CD4-positive, alpha-beta T cell (primary cell): ENCODE data around the gene HIPK2. TPM values are rescaled to one million over a fixed set of nuclear protein-coding genes. Genes with fewer than 3 reads are reported as not detected.

Source experiments
- ATAC-seq: fragments of 200-7000 bp; cut with Tn5 transposase; one replicate; pipeline ENCODE4 v1.10.0; 2022; ENCODE audit warnings: mild to moderate bottlenecking; ENCODE audit not compliant: poor library complexity
- CTCF ChIA-PET: fragments of 350-600 bp; sonication (Branson Sonifier 250); formaldehyde crosslinking; loops from one replicate; lab custom pipeline; 2021; ENCODE audit warnings: antibody characterized with exemption, inconsistent platforms; lab: Charles Lee
- POLR2A ChIA-PET: fragments of 350-600 bp; sonication (Branson Sonifier 250); formaldehyde crosslinking; loops from one replicate; lab custom pipeline; 2021; ENCODE audit warnings: antibody characterized with exemption, inconsistent platforms; lab: Charles Lee
- DNase-seq, 14 experiments: peaks; one replicate each; pipeline ENCODE4 v3.0.0-alpha.2; 2013 to 2020; ENCODE audit warnings: mixed read lengths in 2 of 14
- H3K27ac ChIP-seq, 2 donors: one replicate each; pipeline versions ENCODE4 v1.5.1 to v1.7.0; 2013; ENCODE audit warnings: low read length in 2 of 2, low read depth in 1 of 2, mild to moderate bottlenecking in 1 of 2
- H3K27me3 ChIP-seq, 2 experiments: 1 replicate in 1 of 2; 2 replicates in 1 of 2; pipeline versions ENCODE4 v1.6.1 to v1.7.0; 2013; ENCODE audit warnings: low read length in 2 of 2, control low read depth in 1 of 2, mild to moderate bottlenecking in 1 of 2, moderate library complexity in 1 of 2; ENCODE audit not compliant: insufficient read depth in 2 of 2, control insufficient read depth in 1 of 2
- H3K36me3 ChIP-seq: one replicate; pipeline ENCODE4 v1.6.1; 2013; ENCODE audit warnings: low read length, control low read depth; ENCODE audit not compliant: insufficient read depth
- H3K4me1 ChIP-seq: one replicate; pipeline ENCODE4 v1.6.1; 2013; ENCODE audit warnings: low read length, control low read depth; ENCODE audit not compliant: insufficient read depth
- H3K4me3 ChIP-seq: one replicate; pipeline ENCODE4 v1.5.1; 2013; ENCODE audit warnings: mild to moderate bottlenecking, low read length, moderate library complexity
- H3K9me3 ChIP-seq, 2 experiments: 1 replicate in 1 of 2; 2 replicates in 1 of 2; pipeline versions ENCODE4 v1.6.1 to v1.7.0; 2013; ENCODE audit warnings: low read length in 2 of 2, mild to moderate bottlenecking in 2 of 2, control low read depth in 1 of 2, moderate library complexity in 1 of 2; ENCODE audit not compliant: control insufficient read depth in 1 of 2, insufficient read depth in 1 of 2
- H3K27ac Mint-ChIP-seq: one replicate; pipeline ENCODE4 v1.8.0; 2020; ENCODE audit warnings: mixed read lengths
- H3K27me3 Mint-ChIP-seq: one replicate; pipeline ENCODE4 v1.8.0; 2021; ENCODE audit warnings: mixed read lengths
- H3K36me3 Mint-ChIP-seq: one replicate; pipeline ENCODE4 v1.8.0; 2021; ENCODE audit warnings: low read depth, mixed read lengths
- H3K4me1 Mint-ChIP-seq: one replicate; pipeline ENCODE4 v1.8.0; 2021; ENCODE audit warnings: low read depth, mixed read lengths
- H3K4me3 Mint-ChIP-seq: one replicate; pipeline ENCODE4 v1.8.0; 2020; ENCODE audit warnings: mild to moderate bottlenecking, mixed read lengths
- H3K9me3 Mint-ChIP-seq: one replicate; pipeline ENCODE4 v1.8.0; 2020; ENCODE audit warnings: mixed read lengths
- CTCF ChIP-seq: fragments of 200-600 bp; IDR thresholded peaks from one replicate; pipeline ENCODE4 v1.8.0; 2022; ENCODE audit warnings: antibody characterized with exemption, mild to moderate bottlenecking
- intact Hi-C, 2 experiments: fragments of 100-400 bp; cut with DNase I in 1 of 2; cut with micrococcal nuclease in 1 of 2; formaldehyde crosslinking; loops; one replicate each; pipeline versions ENCODE4 v1.15.1 to v1.9.0; 2023 to 2025; cut with DNase I, micrococcal nuclease
- total RNA-seq, 174 experiments: library from RNA in 2 of 174; stranded (reverse) in 2 of 174; gene quantifications; one replicate each; pipeline ENCODE4 v1.2.3 and lab custom pipeline; 2021 to 2026

HIPK2 gene
- total RNA-seq, 2 experiments from 2014 or later, result 36.5 to 37.0 TPM

GRCh38 chr7:139623518-139623917, 154.3 kb downstream of the HIPK2 start:
- ChIA-PET CTCF (interaction anchor here (0.9 kb wide), 1 partner anchor 22 kb away, joined by 3 read pairs; no protein-coding TSS in a partner anchor), POLR2A (no interaction called here)
- intact Hi-C loops, result loop anchor here in 1 of 2 experiments (5.0 kb wide), 1 partner anchor 121 kb away; no protein-coding TSS in a partner anchor
- H3K4me3 Mint-ChIP-seq, result no peak overlapping the region
- peaks cover 38% of the 10 kb centered on the region for H3K4me1 ChIP-seq
- H3K4me1 Mint-ChIP-seq, result peaks cover 51% of the 10 kb centered on the region
- no peaks in the 10 kb centered on the region for H3K9me3 Mint-ChIP-seq
- H3K4me3 ChIP-seq, result no peak overlapping the region
- H3K27me3 Mint-ChIP-seq, result no peaks in the 10 kb centered on the region
- no peaks in the 10 kb centered on the region for H3K9me3 ChIP-seq
- DNase-seq (peak in 1 of 14 experiments; percentile 19), ATAC-seq (no peak)
- H3K27me3 ChIP-seq, result no peaks in the 10 kb centered on the region
- peaks cover 50% of the 10 kb centered on the region for H3K36me3 Mint-ChIP-seq
- H3K36me3 ChIP-seq, result peaks cover 28% of the 10 kb centered on the region
- TF ChIP-seq CTCF, result no peak
- H3K27ac Mint-ChIP-seq, result peak overlapping the region; percentile 56
- H3K27ac ChIP-seq, result no peak overlapping the region

- ATAC-seq (peak; percentile 91), DNase-seq (peak; percentile 28 to 64 (median 49))
- H3K27me3 ChIP-seq, result no peaks in the 10 kb centered on the region
- no peak overlapping the region for H3K27ac ChIP-seq
- peaks cover 14% of the 10 kb centered on the region for H3K4me1 ChIP-seq
- H3K36me3 ChIP-seq, result peaks cover 43% of the 10 kb centered on the region
- ChIA-PET POLR2A (interaction anchor here (0.5 to 1.3 kb wide), 3 partner anchors 15 to 1246 kb away, joined by 3 to 5 read pairs (median 4); no protein-coding TSS in a partner anchor), CTCF (interaction anchor here (0.7 to 2.2 kb wide), 6 partner anchors 8 to 25 kb away, joined by 3 to 15 read pairs (median 6); no protein-coding TSS in a partner anchor)
- no peaks in the 10 kb centered on the region for H3K9me3 Mint-ChIP-seq
- no peaks in the 10 kb centered on the region for H3K9me3 ChIP-seq
- peaks cover 55% of the 10 kb centered on the region for H3K36me3 Mint-ChIP-seq
- TF ChIP-seq CTCF, result peak; percentile 77
- intact Hi-C loops, result loop anchor here in 1 of 2 experiments (5.0 kb wide), 1 partner anchor 119 kb away; no protein-coding TSS in a partner anchor
- H3K27ac Mint-ChIP-seq, result peak overlapping the region; percentile 4
- no peak overlapping the region for H3K4me3 Mint-ChIP-seq
- no peak overlapping the region for H3K4me3 ChIP-seq
- peaks cover 26% of the 10 kb centered on the region for H3K4me1 Mint-ChIP-seq
- H3K27me3 Mint-ChIP-seq, result no peaks in the 10 kb centered on the region
Observed at GRCh38 chr7:139620676-139621344, 157.0 kb downstream of the HIPK2 start.

- POLR2A ChIA-PET, result interaction anchor here (1.0 to 1.5 kb wide), 5 partner anchors 8 to 383 kb away, joined by 3 to 6 read pairs (median 4); no protein-coding TSS in a partner anchor
- Histone ChIP-seq H3K9me3 (no peaks in the 10 kb centered on the region), H3K4me1 (peaks cover 6% of the 10 kb centered on the region), H3K27me3 (no peaks in the 10 kb centered on the region), H3K4me3 (no peak overlapping the region), H3K27ac (no peak overlapping the region), H3K36me3 (peaks cover 39% of the 10 kb centered on the region)
- intact Hi-C loops, result loop anchor here (1.0 to 2.0 kb wide), 3 partner anchors 27 to 385 kb away; no protein-coding TSS in a partner anchor
- ATAC-seq, result no peak
- Mint-ChIP-seq H3K27ac (peak overlapping the region; percentile 42), H3K4me1 (peaks cover 11% of the 10 kb centered on the region), H3K4me3 (no peak overlapping the region), H3K36me3 (peaks cover 58% of the 10 kb centered on the region), H3K27me3 (no peaks in the 10 kb centered on the region), H3K9me3 (no peaks in the 10 kb centered on the region)
- no peak for TF ChIP-seq CTCF
- DNase-seq, result no peak
- CTCF ChIA-PET, result interaction anchor here (0.9 to 2.1 kb wide), 8 partner anchors 9 to 383 kb away, joined by 3 to 13 read pairs (median 6); no protein-coding TSS in a partner anchor
Observed at GRCh38 chr7:139619367-139619657, 158.5 kb downstream of the HIPK2 start.
